HG03196 (cell line): ENCODE data around the gene ATP9B.
"Not testable (repeated sequence)": the region's sequence is repeated elsewhere in the genome, so short reads cannot be mapped to it uniquely, and the experiment has no call there.

Source experiments
- ATAC-seq: cut with Tn5 transposase; IDR thresholded peaks from one replicate; pipeline ENCODE4 v1.9.1; 2021; ENCODE audit not compliant: unreplicated experiment

Gene ATP9B

DNA sequence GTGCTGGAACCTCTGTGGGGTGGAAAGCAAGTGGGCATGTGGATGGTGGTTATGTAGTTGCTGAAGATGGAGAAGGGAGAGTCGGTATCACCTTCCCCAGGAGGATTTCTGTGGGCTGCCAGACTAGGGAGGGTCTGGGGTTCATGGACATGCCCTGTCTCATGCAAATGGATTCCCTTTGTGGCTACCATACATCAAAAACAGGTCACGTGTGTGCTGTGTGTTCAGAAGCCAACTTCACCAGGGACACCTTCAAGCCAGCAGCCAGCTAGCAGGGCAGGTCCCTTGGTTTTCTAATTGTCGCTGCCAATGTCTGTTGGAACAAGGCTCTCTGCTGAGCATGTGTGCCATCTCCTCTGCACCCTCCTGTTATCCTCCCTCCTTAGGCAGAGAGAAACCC is 155.2 kb downstream of the ATP9B start:
- ATAC-seq = no peak

DNA sequence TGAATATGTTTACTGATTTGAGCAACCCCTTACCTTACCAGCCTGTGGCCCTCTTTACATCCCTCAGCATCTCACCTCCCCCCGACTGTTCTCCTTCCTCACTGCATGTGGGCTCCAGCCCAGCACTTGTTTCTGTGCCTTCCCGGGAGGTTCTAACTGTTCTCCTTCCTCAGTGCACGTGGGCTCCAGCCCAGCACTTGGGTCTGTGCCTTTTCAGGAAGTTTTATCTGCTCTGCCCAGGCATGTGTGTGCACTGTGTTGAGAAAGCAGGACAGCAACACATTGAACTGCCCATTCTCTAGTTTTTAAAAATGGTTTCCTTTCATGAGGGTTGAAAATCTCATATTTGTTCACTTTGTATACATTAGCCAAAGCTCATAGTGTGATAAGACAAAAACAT is 158.4 kb downstream of the ATP9B start:
- ATAC-seq = no peak

DNA sequence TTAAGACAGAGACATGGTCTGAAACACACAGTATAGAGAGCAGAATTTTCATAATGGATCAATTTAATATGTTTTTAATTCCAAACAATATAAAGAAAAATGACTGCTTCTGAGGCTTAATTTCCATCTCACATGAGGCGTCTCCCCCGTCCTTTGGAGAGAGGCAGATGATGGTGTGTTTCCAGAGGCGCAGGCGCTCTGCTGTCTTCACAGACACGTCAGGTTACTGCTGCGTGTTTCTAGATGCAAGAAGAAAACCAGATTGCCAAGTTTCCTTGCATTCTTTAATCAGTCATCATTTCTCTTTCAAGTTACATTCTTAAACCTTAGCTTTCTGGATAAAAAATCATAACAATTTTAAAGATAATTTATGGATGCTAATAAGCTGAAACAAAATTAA is 160.2 kb downstream of the ATP9B start:
- no peak for ATAC-seq

DNA sequence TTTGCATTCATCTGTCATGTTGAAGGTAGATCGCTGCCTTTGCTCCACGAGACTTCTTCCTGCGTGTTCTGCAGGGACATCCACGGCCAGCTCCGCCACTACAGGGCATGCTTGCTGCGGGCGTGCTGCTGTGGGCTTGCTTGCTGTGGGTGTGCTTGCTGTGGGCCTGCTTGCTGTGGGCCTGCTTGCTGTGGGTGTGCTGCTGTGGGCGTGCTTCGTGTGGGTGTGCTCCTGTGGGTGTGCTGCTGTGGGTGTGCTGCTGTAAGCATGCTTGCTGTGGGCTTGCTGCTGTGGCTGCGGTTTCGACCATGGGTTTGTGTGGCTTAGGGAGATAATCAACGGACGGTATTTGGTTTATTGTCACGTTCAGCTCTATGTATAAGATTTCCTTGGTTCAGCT is 165.2 kb downstream of the ATP9B start:
- no peak for ATAC-seq

DNA sequence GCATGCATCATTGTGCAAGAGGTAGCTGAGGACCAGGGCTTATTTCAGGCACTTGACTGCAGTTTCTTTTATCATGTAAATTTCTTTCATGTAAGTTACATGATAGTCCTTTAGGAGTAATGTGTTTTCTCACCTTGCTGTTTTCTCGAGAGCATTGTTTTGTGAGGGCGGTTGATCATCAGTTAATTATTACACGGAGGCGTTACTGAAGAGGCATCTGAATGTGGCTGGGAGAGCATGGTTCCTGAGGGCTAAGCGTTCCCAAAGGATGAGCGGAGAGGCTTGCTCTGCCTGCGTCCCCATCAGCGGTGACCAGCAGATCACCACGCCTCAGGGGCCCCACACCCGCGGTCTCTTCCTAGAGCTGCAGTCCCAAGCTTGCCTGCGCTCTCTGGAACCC is 170.4 kb downstream of the ATP9B start:
- no peak for ATAC-seq

DNA sequence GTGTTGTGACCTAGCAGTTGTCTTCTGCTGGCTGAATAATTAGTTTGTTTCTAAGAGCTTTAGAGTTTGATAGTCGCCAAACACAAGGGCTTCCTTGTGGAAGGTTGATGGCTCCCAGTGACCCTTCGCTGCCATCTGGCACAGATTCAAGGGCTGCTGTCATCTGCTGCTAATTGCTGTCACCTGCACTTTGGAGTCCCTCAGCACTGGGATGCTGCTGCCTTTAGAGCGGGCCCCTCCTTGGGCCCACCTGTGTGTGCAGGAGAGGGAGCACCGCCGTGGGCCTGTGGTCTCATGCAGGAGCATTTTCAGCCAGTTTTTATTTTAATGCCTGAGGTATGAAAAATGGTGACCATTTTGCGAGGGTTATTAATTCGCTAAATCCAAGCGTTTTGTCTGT is 172.6 kb downstream of the ATP9B start:
- ATAC-seq = no peak

DNA sequence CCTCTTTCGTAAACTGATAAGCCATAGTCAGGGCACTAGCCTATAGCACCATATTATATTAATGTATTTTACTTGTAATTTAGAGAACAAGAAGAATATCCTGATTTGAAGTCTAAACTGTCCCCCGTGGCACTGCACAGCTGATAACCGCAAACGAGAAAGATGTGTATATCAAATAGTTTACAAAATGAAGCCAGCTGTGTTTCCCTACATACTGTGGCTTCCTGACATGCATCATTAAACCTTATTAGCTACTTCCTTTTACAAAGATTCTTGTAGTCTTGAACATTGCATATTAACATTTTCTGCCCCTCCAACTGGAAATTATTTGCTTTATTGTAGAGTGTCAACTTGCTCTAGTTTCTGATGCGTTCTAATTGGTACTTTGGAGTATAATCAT is 173.1 kb downstream of the ATP9B start:
- no peak for ATAC-seq

DNA sequence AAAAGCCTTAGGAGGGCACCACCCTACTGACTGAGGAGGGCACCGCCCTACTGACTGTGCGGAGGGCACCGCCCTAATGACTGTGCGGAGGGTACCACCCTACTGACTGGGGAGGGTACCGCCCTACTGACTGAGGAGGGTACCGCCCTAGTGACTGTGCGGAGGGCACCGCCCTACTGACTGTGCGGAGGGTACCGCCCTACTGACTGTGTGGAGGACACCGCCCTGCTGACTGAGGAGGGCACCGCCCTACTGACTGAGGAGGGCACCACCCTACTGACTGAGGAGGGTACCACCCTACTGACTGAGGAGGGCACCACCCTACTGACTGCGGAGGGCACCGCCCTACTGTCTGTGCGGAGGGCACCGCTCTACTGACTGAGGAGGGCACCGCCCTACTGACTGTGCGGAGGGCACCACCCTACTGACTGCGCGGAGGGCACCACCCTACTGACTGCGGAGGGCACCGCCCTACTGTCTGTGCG is 176.4 kb downstream of the ATP9B start:
- no peak for ATAC-seq

DNA sequence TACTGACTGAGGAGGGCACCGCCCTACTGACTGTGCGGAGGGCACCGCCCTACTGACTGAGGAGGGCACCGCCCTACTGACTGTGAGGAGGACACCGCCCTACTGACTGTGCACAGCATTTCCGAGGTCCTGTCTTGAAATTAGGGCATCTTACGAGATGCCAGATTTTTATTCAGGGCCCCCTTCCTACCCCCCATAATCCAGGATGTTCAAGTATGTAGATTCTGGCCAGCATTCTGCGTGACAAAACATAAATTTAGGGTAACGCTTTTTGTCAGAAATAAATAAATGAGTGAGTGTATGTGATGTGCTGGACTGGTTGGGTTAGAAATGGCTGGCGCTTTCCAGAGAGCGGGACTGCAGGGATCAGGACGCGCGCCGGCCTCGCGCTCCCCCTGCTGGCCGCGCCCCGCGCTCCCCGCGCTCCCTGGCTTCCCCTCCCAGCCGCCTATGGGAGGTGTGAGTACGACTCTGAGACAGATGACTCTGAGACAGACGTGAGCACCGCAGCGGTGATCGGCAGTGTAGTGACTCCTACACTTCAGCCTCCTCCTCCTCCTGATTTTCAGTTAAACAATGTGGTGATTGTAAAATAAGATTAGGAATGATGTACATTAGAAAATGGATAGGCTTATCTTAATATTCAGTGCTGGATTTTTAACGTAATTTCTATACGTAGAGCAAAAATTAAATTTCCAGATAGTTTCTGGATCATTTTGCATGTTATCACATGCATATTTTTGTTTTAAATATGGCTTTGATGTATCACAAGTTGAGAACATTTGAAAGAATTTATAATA is 177.3 kb downstream of the ATP9B start:
- peak; percentile 97 for ATAC-seq

DNA sequence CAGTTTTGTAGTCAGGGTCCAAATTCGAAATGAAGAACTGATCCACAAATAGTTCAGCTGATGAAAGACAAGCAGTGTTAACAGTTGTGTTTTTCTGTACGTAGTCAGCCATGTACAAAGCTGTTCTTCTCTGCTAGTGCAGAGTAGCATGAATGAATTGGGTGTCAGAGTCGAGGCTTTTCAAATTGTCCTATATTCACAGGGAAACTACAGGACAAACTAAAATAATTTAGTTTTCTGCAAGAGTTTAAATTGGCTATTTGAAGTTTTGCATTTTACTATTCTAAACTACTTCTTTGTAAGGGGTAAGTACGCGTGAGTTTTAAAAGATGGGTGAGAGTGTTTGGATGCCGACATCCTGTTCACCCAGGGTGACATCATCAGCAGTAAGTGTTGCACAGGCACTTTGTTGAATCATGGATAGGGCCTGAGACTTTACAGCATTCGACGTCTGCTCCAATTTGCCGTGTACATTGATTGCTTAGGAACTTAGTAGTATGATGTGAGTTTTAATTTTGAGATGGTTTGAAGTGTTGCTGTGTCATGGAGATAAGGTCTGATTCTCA is 179.4 kb downstream of the ATP9B start:
- no peak for ATAC-seq

DNA sequence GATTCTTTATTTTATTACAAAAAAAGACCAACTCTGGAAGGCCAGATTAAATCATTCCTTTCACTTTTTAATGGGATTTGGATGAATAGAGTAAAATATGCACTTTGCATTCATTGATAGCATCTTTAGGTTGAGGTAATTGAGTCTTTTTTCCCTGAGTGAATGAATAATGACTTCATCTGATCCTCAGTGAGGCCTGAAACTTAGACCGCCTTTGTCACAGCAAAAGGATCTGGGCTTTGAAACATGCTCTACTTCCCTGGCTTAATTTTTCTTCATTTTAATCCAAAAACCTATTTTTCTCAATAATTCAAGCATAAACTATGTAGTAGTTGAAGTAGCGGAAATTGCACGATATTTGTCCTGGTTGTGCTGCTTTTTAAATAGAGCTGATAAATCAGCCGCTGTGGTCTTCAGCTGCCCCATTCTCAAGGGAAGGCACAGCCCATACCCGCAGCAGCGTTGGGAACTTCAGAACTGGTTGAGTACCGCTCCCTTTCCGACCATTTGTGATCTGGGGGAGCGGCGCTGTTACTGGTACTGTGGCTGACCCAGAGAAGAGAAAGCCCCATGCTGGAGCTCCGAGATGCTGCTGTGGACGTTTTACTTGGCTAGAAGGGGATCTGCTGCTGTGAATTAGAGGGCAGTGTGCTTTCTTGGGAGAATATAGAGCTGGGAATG is 181.2 kb downstream of the ATP9B start:
- ATAC-seq = no peak

DNA sequence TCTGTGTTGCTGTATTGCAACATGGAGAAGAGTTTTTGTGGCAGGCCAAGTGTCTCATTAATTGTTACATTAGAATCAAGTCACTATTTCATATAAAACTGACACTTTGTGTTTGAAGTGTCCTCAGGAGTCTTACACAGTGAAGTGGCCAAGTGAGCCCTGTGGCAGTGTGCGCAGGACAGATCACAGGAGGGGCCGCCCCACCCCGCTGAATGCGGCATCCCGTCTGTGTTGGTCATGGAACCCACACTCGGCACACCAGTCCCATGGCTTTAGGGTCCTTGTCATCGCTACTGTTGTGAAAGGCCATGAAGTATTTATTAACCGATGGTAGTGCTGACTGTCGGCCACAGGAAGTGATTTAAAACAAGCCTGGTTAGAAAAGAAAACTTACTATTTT is 181.8 kb downstream of the ATP9B start:
- no peak for ATAC-seq

DNA sequence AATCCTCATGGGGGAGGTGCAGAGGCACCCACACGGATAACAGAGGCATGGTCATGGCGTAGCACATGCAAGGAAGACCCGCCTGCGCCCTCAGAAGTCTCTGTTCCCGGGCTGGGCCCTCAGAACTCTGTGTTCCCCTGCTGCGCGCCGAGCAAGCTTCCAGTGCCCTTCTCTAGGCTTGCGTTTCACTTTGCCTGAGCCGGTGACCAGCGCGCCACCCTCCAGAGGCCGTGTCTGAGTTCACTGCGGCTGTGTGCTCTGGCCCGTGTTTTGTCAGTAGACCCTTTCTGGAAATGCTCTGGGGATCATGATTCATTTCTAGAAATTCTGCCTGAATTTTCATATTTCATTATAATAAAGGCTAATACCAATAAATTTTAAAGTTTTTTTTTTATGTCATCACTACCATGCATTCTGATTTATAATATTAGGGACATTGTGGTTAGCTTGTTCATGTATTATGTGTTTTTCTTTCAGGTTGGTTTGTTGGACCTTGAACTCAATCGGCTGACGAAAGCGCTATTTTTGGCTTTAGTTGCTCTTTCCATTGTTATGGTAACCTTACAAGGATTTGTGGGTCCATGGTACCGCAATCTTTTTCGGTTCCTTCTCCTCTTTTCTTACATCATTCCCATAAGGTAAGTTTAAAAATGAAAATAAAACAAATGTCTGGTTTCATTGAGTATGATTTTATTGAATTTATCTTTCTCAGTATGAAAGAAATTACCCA is 183.9 kb downstream of the ATP9B start:
- ATAC-seq = no peak

DNA sequence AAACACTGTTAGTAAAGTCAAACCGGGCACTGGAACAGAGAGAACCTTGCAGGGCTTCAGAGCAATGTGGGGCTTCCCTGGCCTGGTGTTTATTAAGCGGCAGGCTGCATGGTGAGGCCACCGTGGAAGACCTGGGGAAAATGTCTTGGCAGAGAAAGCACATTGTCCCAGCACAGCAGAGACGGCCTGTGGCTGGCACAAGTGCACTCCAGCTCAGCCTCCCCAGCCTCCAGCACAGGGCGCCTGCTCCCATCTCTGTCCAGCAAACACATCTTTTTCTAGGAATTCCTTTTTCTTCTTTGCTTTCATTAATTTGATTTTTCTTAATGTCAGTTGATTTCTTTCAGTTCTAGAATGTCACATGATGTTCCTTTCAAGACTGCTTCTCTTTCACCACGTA is 188.3 kb downstream of the ATP9B start:
- ATAC-seq = no peak

DNA sequence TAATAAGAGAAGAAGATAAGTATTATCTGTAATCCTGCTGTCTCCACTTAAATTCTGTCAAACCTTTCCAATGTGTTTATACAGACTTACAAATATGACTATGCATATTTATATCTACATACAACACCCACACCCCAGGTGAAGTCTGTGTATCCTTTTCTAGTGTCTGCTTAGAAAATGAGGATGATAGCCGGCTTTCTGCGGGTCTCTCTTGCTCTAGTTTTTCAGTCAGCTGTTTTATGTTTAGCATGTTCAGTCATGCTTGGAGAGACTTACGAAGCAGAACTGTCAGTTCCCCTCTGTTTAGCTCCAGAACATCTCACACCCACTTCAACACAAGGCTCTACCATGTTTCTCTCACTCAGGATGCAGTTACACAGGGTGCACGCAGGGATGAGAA is 189.3 kb downstream of the ATP9B start:
- no peak for ATAC-seq

DNA sequence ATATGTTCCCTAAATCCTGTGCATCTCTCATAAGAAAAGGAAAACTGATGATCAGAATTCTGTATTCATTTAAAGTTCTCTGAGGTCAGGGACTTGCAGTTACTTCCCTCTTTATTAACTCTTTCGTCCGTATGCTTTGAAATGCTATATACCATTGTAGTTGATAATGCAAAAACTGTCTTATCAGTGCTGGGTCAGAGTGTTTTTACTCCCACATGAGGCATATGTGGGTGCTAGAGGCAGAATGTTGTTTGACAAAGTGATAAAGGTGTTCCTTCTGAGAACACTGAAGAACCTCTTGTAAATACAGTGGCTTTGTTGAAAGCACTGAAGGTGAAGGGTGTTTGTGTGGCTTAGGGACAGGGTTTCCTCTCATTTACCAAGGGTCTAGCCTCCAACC is 190.0 kb downstream of the ATP9B start:
- no peak for ATAC-seq

DNA sequence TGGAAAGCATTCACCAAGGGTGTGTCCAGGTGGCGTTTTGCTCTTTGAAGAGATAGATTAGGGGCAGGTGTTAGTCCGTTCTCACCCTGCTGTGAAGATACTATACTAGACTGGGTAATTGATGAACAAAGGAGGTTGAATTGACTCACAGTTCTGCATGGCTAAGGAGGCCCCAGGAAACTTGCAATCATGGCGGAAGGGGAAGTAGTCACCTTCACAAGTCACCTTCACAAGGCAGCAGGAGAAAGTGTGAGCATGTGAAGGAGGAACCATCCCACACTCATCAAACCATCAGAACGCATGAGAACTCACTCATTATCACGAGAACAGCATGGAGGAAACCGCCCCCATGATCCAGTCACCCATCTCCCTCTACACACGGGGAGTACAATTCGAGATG is 190.8 kb downstream of the ATP9B start:
- no peak for ATAC-seq

DNA sequence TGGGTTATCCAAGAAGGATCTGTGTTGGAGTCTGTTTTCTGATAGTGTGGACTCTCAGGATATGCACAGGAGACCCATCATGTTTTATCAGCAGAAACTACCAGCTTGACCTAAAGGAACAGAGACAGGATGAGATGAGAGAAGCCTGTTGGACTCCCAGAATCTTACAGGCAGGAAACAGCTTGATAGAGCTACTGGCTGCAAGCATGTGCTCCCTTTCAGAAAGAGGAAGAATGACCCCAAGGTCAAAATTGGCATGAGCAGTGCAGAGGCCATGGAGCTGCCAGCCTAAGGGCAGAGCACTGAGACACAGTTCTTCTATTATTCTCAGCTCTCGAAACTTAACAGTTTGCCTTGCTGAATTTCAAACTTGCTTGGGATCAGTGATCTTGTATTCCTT is 191.3 kb downstream of the ATP9B start:
- ATAC-seq = no peak

DNA sequence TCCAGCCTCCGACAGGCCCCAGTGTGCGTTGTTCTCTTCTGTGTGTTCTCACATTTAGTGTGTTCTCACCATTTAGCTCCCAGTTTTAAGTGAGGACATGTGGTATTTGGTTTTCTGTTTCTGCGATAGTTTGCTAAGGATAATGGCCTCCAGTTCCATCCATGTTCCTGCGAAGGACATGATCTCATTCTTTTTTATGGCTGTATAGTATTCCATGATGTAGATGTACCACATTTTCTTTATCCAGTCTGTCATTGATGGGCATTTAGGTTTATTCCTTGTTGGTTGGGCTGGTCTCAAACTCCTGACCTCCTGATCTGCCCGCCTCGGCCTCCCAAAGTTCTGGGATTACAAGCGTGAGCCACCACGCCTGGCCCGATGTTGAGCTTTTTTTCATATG is 195.9 kb downstream of the ATP9B start:
- not testable (repeated sequence) for ATAC-seq

DNA sequence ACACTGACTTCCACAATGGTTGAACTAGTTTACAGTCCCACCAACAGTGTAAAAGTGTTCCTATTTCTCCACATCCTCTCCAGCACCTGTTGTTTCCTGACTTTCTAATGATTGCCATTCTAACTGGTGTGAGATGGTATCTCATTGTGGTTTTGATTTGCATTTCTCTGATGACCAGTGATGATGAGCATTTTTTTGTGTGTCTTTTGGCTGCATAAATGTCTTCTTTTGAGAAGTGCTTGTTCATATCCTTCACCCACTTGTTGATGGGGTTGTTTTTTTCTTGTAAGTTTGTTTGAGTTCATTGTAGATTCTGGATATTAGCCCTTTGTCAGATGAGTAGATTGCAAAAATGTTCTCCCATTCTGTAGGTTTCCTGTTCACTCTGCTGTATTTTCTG is 202.6 kb downstream of the ATP9B start:
- ATAC-seq = not testable (repeated sequence)

DNA sequence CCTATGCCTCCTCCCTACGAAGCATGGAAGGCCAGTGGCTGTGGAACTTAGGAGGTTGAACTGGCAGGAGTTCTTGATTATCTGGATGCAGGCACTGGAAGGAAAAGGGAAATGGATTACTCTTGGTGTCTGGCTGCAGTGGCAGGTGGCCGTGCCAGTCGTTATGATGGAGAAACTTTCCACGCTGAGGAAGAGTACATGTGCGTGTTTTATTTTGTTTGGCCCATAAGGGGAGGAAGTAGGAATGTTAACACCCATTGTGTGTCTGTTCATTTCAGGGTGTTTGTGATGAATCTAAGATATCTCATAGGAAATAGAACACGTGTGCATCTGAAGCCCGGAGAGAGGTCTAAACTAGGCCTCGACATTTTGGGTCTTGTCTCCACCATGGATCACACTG is 203.7 kb downstream of the ATP9B start:
- no peak for ATAC-seq

DNA sequence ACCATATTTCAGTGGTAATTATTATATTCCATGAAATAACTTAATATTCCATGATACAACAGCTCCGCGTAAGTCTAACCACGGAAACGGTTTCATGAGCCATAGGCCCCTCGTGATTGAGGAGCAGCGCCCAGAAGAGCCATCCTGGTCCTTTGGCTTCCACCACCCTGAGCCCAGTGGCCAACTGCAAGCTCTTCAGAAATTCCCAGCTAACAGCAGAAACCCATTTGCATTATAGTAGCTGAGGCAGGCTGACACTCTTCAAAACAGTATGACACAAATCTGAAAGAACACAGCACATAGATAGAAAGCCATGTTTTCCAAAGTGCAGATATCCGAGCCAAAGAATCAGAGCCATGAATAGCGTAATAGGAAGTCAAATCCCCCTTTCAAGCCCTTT is 205.6 kb downstream of the ATP9B start:
- no peak for ATAC-seq
